GM18511 (cell line): Measurements from ENCODE around the gene CDKAL1.

Source experiments
- ATAC-seq: cut with Tn5 transposase; IDR thresholded peaks from one replicate; pipeline ENCODE4 v1.9.1; 2021; ENCODE audit warnings: mild to moderate bottlenecking, moderate library complexity; ENCODE audit not compliant: unreplicated experiment

The CDKAL1 gene

GRCh38 chr6:20789162-20789561, 254.9 kb downstream of the CDKAL1 start:
- ATAC-seq = no peak

DNA sequence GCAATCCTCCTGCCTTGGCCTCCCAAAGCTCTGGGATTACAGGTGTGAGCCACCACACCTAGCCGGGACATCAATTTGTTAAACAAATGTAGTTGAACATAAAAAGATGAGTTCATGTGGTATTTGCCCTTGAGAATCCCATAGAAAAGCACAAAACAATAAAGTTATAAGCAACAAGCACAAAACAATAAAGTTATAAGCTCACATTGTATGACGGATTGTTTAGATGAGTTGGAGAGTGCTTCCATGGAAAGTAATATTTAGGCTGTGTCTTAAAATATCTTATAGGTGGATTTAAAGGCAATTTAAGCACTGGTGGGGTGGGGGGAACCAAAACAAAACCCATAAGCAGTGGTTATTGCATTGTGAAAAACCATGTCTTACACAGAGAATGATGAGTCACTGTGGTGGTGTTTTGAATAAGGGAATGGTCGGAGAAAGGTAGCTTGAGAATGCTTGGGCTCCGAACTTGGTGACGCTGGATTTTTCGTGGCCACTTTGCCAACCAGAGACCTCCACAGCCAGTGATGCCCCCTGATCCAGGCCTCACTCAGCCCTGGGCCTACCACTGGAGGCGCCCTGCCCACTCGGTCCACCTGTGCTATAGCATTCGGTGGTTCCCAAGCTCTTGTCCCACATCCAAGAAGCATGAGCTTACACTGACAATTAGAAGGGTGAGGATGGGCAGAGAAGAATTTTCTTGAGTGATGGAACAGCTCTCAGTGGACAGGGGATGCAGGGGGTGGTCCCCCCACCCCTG, 256.0 kb downstream of the CDKAL1 start:
- ATAC-seq = no peak

DNA sequence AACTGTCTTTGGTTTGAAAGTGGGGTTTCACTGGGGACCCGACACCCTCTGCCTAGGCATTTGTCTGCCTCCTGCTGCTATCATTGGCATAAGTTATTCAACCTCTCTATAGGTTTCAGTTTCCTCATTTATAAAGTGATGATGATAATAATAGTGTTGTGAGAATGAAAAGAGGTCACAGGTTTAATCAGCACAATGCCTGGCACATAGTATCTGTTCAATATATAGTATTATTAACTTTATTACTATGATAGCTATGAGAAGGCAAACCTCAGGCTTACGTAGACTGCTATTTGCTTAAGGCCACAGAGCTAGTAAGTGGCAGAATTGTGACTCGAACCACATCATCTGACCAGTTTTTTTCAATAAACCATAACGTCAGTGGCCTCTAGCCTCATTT, 256.8 kb downstream of the CDKAL1 start:
- no peak for ATAC-seq

GRCh38 chr6:20791944-20792343, 257.7 kb downstream of the CDKAL1 start:
- no peak for ATAC-seq

GRCh38 chr6:20793174-20793573, 258.9 kb downstream of the CDKAL1 start:
- no peak for ATAC-seq

DNA sequence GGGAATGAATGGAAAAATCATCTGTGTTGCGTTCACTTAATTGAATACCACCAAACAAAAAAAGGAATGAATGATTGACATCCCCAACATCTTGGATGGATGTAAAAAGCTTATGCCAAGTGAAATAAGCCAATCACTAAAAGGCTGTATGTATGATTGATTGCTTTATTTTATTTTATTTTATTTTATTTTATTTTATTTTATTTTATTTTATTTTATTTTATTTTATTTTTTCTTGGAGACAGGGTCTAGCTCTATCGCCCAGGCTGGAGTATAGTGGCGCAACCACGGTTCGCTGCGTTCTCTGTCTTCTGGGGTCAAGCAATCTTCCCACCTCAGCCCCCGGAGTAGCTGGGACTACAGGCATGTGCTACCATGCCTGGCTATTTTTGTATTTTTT, 263.3 kb downstream of the CDKAL1 start:
- ATAC-seq = no peak

DNA sequence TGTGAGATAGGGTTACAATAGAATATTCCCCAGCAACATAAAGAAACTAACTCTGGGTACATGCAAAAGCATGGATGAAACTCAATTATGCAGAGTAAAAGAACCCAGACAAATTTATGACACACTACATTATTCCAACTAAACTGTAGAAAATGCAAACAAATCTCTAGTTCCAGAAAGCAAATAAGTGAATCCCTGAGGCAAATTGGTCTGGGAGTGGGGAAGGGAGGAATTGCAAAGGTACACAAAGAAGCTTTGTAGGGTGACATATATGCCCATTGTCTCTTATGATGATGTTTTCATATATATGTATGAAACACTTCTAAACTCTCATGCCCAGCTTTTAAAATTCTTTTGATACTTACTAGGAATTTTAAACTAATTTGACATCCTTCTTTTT, 266.0 kb downstream of the CDKAL1 start:
- no peak for ATAC-seq

DNA sequence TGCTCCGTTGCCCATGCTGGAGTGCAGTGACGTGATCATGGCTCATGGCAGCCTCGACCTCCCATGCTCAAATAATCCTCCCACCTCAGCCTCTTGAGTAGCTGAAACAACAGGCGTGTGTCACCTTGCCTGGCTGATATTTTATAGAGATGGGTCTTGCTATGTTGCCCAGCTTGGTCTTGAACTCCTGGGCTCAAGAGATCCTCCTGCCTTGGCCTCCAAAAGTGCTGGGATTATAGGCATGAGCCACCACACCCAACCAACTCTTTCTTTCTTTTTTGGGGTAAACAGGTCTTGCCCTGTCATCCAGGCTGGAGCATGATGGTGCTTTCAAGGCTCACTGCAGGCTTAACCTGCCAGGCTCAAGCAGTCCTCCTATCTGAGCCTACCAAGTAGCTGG, 266.4 kb downstream of the CDKAL1 start:
- ATAC-seq = no peak

GRCh38 chr6:20801595-20801994, 267.3 kb downstream of the CDKAL1 start:
- ATAC-seq = no peak

DNA sequence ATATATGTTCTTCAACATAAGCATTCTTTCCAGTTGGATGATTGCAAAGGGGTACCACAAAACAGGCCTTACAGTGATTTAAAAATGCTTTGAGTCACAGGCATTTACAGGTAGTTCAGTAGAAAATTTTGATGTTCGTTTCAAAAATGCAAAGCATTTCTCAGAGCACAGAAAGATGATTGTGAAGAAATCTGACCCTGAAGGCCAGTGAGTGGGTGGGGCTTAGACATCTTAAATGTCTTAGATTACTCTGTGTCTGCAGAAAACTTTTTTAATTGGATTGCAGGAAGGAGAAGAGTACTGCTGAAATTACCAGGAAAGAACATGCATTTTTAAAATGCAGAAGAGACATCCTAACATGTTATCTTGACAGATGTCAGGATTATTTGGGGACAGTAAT, 268.3 kb downstream of the CDKAL1 start:
- no peak for ATAC-seq

- no peak for ATAC-seq
Observed at GRCh38 chr6:20805021-20805420, 270.8 kb downstream of the CDKAL1 start.

- no peak for ATAC-seq
Observed at GRCh38 chr6:20806669-20807068, 272.4 kb downstream of the CDKAL1 start.

DNA sequence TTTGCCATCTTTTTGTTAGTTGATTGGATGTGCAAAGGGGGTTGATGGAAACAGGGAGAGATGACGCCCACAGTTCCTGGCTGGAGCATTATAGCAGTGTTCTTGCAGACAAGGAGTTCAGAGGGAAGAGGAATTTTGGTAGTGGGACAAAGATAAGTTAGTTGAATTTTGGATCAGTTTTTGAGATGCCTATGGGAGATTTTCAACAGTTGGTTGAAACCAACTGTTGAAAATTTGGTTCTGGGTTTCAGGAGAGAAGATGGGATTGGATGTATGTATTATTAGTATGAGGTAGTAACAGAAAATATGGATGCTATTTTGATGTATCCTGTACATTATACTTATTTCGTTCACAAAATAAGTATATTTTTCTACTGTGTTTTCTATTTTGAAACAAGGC, 274.2 kb downstream of the CDKAL1 start:
- ATAC-seq = no peak

GRCh38 chr6:20808924-20809323, 274.7 kb downstream of the CDKAL1 start:
- no peak for ATAC-seq

DNA sequence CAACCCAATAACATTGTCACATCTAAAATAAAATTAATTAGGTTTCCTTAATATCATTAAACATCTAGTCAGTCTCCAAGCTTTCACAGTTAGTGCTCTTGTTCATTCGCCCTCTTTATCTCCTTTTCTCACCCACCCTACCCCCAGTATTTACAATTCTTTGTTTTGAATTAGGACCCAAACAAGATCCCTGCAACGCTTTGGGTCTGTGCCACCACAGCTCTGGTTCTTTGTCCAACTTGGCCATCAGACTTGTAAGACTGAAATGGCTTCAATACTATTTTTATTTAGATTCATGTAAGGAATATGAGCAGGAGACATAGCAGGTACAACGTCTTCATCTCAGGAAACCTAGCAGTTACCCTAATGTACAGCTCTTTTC, 276.5 kb downstream of the CDKAL1 start:
- ATAC-seq = no peak

DNA sequence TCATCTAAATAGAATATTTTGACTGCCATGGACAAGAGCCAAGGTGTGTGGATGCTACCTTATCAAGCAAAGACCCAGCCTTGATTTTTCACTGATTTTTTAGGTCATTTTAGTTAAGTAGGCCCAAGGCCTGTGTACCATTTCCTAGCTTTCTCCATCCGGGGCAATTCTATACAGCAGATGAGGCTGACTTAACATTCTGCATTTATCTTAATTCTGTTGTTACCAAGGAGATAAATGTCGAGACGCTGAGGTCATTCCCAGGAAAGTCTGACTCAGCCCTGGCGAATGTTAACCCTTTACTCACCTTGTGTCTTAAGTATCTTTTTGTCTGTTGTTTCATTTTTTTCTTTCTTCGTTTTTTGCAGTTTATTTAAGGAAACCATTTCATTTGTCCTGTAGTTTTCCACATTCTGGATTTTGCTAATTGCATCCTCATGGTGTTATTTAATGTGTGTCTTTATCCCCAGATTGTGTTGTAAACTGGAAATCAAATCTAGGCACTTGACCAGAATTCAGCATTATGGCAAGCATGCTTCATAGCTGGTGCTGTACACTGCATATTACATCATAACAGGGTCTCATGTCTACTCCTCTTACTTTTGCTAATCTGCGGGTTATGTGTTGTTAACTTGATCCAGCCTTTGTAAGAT, 277.0 kb downstream of the CDKAL1 start:
- ATAC-seq = no peak

DNA sequence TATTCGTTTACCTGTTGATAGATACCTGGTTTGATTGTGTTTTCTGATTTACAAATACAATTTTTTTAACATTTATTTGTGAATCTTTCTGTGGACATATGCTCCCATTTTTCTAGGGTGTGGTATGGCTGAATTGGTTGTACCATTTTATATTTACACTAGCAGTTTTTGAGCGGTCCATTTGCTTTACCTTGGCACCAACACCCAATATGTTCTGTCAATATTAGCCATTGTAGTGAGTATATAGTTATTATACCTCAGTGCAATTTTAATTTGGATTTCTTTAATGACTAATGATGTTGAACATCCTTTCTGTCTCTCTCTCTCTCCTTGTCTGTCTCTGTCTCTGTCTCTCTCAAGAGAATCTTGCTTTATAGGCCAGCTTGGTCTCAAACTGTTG, 278.5 kb downstream of the CDKAL1 start:
- no peak for ATAC-seq

DNA sequence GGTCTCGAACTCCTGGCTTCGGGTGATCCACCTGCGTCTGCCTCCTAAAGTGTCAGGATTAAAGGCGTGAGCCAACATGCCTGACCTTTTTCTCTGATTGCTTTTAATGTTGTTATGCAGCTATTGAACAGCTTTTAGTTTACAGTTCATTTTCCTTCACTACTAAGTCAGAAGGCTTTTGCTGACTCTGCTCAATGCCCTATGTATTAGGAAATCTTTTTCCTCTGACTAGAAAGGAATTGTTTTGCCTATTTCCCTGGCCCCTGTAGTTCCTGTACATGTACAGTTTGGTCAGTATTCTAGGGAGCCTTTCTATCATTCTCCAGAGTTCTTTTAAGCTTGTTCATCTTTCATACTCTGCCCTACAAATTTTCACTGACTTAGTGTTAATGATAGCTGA, 280.2 kb downstream of the CDKAL1 start:
- ATAC-seq = no peak

DNA sequence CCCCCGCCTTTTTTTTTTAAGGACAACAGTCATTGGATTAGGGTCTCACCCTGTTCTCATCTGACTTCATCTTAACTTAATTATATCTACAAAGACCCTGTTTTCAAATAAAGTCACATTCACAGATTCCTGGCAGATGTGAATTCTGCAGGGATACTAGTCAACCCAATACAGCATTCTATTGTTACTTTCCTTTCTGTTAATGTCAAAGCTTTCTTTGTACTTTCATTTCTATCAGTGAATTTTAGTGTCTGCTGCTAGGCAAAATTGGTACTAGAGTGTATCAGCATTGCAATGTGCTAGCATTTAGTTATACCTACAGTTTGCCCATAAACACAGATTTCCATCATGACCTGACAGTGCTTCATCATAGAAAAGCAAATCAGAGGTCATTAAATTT, 281.9 kb downstream of the CDKAL1 start:
- ATAC-seq = no peak

DNA sequence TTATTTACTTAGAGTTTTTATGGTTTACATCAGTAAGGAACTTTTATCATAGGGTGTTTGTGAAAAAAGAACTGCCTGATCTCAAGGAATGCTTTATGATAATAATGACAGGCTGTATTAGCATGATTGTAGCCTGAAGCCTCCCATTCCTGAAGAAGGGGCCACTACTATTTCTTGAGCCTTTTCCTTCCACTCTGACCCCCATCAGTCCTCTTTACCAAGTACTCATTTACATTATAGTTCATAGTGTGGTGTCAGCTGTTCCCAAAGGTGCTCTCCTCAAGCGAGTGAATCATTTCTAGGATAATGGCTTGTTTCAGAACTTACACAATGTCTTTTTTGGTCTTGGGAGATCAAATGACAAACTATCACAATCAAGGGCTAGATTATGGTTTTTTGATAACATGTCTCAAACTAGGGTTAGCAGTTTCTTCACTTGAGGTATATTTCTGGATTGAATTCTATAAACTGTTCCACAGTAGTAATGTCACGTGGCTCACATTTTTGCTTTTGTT, 283.6 kb downstream of the CDKAL1 start:
- no peak for ATAC-seq

GRCh38 chr6:20819774-20820400, 285.6 kb downstream of the CDKAL1 start:
- ATAC-seq = no peak

- ATAC-seq = no peak
Observed at GRCh38 chr6:20826378-20826777, 292.1 kb downstream of the CDKAL1 start.
